ENCODE results near the gene UBAP2.

- TF ChIP-seq CTCF (IDR thresholded peaks at IDR 0.05; ENCODE audit: low read depth, low read length, poor library complexity, severe bottlenecking) (no peak), EZH2phosphoT487 (IDR thresholded peaks at IDR 0.05; ENCODE audit: borderline replicate concordance, low read length) (no peak)
Observed at GRCh38 chr9:33946779-33947535, 101.7 kb downstream of the UBAP2 start.
